ENCODE measurements around the gene GNG3.

DNA sequence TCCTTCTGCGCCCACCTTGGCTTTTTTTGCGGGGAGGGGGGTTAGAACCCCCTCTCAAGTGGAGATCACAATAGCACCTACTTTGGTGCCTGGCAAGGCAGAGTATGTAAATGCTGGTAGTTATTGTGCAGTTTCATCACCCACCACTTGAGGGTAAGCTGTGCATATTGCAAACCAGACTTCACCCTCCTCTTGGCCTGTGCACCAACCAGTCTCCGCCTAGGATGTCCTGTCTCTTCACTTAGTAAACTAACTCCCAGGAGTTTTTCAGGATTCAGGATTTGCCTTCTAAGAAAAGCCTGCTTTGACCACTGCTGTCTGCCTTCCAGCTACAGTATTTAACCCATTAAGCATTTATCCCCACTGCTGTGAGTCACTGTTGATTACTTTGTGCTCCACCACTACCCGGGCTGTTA is 26.6 kb upstream of the GNG3 start:
- TF ChIP-seq EZH2phosphoT487 (IDR thresholded peaks at IDR 0.05; ENCODE audit: borderline replicate concordance, low read length) (no peak), EZH2 (IDR thresholded peaks at IDR 0.05; ENCODE audit: low read length, unreplicated experiment) (no peak)
- TF ChIP-seq, protein P1, sequence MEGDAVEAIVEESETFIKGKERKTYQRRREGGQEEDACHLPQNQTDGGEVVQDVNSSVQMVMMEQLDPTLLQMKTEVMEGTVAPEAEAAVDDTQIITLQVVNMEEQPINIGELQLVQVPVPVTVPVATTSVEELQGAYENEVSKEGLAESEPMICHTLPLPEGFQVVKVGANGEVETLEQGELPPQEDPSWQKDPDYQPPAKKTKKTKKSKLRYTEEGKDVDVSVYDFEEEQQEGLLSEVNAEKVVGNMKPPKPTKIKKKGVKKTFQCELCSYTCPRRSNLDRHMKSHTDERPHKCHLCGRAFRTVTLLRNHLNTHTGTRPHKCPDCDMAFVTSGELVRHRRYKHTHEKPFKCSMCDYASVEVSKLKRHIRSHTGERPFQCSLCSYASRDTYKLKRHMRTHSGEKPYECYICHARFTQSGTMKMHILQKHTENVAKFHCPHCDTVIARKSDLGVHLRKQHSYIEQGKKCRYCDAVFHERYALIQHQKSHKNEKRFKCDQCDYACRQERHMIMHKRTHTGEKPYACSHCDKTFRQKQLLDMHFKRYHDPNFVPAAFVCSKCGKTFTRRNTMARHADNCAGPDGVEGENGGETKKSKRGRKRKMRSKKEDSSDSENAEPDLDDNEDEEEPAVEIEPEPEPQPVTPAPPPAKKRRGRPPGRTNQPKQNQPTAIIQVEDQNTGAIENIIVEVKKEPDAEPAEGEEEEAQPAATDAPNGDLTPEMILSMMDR (conservative IDR thresholded peaks at IDR 0.05; ENCODE audit: low read depth, low read length) = peak; percentile 76
